Type B pancreatic cell (in vitro differentiated cells): ENCODE measurements around the gene HBM. TPM values are rescaled to one million over a fixed set of nuclear protein-coding genes. Genes with fewer than 3 reads are reported as not detected.
A peak's percentile ranks its signal among the peaks of the same experiment; 100 is the strongest.

Experiments used
- DNase-seq: peaks from one replicate; pipeline ENCODE4 v3.0.0; 2021; ENCODE audit warnings: mixed read lengths; ENCODE audit not compliant: unreplicated experiment; ENCODE audit errors: extremely low spot score
- H3K27ac Mint-ChIP-seq: 2 replicates; pipeline ENCODE4 v1.8.0; 2021; ENCODE audit warnings: mild to moderate bottlenecking, mixed read lengths
- H3K27me3 Mint-ChIP-seq: 2 replicates; pipeline ENCODE4 v1.8.0; 2021; ENCODE audit warnings: mixed read lengths
- H3K36me3 Mint-ChIP-seq: 2 replicates; pipeline ENCODE4 v1.8.0; 2021; ENCODE audit warnings: mixed read lengths
- H3K4me1 Mint-ChIP-seq: one replicate; pipeline ENCODE4 v1.8.0; 2021; ENCODE audit warnings: mixed read lengths; ENCODE audit not compliant: unreplicated experiment
- H3K4me3 Mint-ChIP-seq: 2 replicates; pipeline ENCODE4 v1.8.0; 2021; ENCODE audit warnings: mild to moderate bottlenecking, mixed read lengths
- H3K9me3 Mint-ChIP-seq: 2 replicates; pipeline ENCODE4 v1.8.0; 2021; ENCODE audit warnings: mixed read lengths
- long read RNA-seq: library from polyadenylated mRNA; unstranded; transcript quantifications from one replicate; pipeline ENCODE4 v2.0.0, GENCODE V29; 2020
- total RNA-seq: library from RNA; stranded (reverse); gene quantifications from 2 replicates; pipeline ENCODE4 v1.2.1, GENCODE V29; 2021; ENCODE audit warnings: low replicate concordance
- TF ChIP-seq, protein P1 (sequence below): fragments of 200-600 bp; sonication (generic); conservative IDR thresholded peaks from 2 replicates; pipeline ENCODE4 v1.5.0; 2021; ENCODE audit warnings: antibody characterized with exemption, mild to moderate bottlenecking

HBM gene, protein sequence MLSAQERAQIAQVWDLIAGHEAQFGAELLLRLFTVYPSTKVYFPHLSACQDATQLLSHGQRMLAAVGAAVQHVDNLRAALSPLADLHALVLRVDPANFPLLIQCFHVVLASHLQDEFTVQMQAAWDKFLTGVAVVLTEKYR
- total RNA-seq = not detected in 2 replicates
- long read RNA-seq = 0 reads

- Mint-ChIP-seq H3K27ac (no peak within 1 kb of the TSS), H3K4me1 (no peaks in the 10 kb centered on the region), H3K27me3 (peaks cover 76% of the 10 kb centered on the region), H3K36me3 (no peaks in the 10 kb centered on the region), H3K4me3 (no peak within 1 kb of the TSS), H3K9me3 (no peaks in the 10 kb centered on the region)
- TF ChIP-seq, protein P1, sequence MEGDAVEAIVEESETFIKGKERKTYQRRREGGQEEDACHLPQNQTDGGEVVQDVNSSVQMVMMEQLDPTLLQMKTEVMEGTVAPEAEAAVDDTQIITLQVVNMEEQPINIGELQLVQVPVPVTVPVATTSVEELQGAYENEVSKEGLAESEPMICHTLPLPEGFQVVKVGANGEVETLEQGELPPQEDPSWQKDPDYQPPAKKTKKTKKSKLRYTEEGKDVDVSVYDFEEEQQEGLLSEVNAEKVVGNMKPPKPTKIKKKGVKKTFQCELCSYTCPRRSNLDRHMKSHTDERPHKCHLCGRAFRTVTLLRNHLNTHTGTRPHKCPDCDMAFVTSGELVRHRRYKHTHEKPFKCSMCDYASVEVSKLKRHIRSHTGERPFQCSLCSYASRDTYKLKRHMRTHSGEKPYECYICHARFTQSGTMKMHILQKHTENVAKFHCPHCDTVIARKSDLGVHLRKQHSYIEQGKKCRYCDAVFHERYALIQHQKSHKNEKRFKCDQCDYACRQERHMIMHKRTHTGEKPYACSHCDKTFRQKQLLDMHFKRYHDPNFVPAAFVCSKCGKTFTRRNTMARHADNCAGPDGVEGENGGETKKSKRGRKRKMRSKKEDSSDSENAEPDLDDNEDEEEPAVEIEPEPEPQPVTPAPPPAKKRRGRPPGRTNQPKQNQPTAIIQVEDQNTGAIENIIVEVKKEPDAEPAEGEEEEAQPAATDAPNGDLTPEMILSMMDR = no peak
- no peak for DNase-seq
Observed at GRCh38 chr16:165539-166374, at the start of gene HBM. TSS of gene HBM (plus strand) at chr16:165978. CDS start at chr16:165998, 20 bp downstream.

DNA sequence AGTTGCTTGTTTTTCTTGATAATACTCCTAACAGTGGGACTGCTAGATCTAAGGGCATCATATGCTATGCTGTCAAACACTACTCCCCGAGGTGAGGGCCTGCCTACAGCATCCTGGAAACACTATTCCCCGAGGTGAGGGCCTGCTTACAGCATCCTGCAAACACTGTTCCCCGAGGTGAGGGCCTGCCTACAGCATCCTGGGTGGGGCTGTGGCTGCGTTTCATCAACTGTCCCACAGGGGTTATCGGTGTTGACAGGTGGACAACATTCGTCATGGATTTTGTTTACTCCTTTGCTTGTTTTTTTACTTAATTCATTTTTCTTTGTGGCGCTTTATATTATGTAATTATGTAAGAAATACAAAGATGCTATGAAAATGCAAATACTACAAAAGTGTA lies 49.8 kb upstream of the HBM start:
- H3K4me3 Mint-ChIP-seq = no peak overlapping the region
- DNase-seq = no peak
- no peaks in the 10 kb centered on the region for H3K4me1 Mint-ChIP-seq
- TF ChIP-seq, protein P1 = no peak
- peaks cover 3% of the 10 kb centered on the region for H3K36me3 Mint-ChIP-seq
- H3K9me3 Mint-ChIP-seq = no peaks in the 10 kb centered on the region
- H3K27me3 Mint-ChIP-seq = no peaks in the 10 kb centered on the region
- no peak overlapping the region for H3K27ac Mint-ChIP-seq

- Mint-ChIP-seq H3K27me3 (no peaks in the 10 kb centered on the region), H3K27ac (no peak overlapping the region), H3K36me3 (peaks cover 3% of the 10 kb centered on the region), H3K4me3 (no peak overlapping the region), H3K9me3 (no peaks in the 10 kb centered on the region), H3K4me1 (no peaks in the 10 kb centered on the region)
- peak; percentile 77 for DNase-seq
- TF ChIP-seq, protein P1 = peak; percentile 82
Observed at GRCh38 chr16:117379-118365, 48.1 kb upstream of the HBM start.

- no peak for DNase-seq
- H3K36me3 Mint-ChIP-seq = peaks cover 3% of the 10 kb centered on the region
- H3K9me3 Mint-ChIP-seq = no peaks in the 10 kb centered on the region
- no peaks in the 10 kb centered on the region for H3K27me3 Mint-ChIP-seq
- H3K4me1 Mint-ChIP-seq = no peaks in the 10 kb centered on the region
- TF ChIP-seq, protein P1 = no peak
- no peak overlapping the region for H3K27ac Mint-ChIP-seq
- H3K4me3 Mint-ChIP-seq = no peak overlapping the region
Observed at GRCh38 chr16:118857-119256, 46.9 kb upstream of the HBM start.

DNA sequence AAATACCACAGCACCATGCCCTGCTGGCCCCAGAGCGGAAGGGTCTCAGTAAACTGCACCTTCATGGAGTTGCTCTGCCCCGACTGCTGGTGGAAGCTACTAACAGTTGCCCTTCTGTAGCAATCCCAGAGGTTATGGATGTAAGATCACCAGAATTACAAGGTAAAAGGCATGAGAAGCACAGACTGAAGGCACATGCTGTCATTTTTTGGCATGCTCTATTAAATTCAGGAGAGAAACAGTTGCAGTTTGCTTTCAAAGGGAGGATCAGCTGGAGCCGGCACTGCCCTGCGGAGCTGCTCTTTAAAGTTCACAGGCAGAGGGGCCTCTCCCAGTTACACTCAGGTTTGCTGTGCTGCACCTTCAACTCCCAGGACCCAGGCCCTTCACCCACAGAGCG lies 46.5 kb upstream of the HBM start:
- H3K27ac Mint-ChIP-seq = no peak overlapping the region
- no peak for DNase-seq
- no peaks in the 10 kb centered on the region for H3K4me1 Mint-ChIP-seq
- peaks cover 3% of the 10 kb centered on the region for H3K36me3 Mint-ChIP-seq
- TF ChIP-seq, protein P1 = no peak
- no peaks in the 10 kb centered on the region for H3K9me3 Mint-ChIP-seq
- no peak overlapping the region for H3K4me3 Mint-ChIP-seq
- H3K27me3 Mint-ChIP-seq = no peaks in the 10 kb centered on the region
